Tibial artery (tissue), 4 donors: Measurements from ENCODE around the gene TTYH1.

Source experiments
- DNase-seq, 2 donors: peaks; one replicate each; pipeline ENCODE4 v3.0.0-alpha.2; 2019
- H3K27ac ChIP-seq, 2 donors: fragments of 200-600 bp; sonication (generic) in 1 of 2; 1 replicate in 1 of 2; 2 replicates in 1 of 2; pipeline ENCODE4 v1.5.1; 2018 to 2019; ENCODE audit warnings: mild to moderate bottlenecking in 1 of 2
- H3K27me3 ChIP-seq, 2 donors: fragments of 200-600 bp; sonication (generic) in 1 of 2; one replicate each; pipeline versions ENCODE4 v1.5.1 to v1.6.0; 2016 to 2019
- H3K36me3 ChIP-seq, 3 donors: fragments of 200-600 bp; sonication (generic) in 2 of 3; one replicate each; pipeline ENCODE4 v1.5.1; 2016 to 2019; ENCODE audit warnings: mild to moderate bottlenecking in 2 of 3
- H3K4me1 ChIP-seq, 4 donors: fragments of 200-600 bp; sonication (generic) in 2 of 4; 1 replicate in 3 of 4; 2 replicates in 1 of 4; pipeline ENCODE4 v1.5.1; 2016 to 2019
- H3K4me3 ChIP-seq, 2 donors: fragments of 200-600 bp; sonication (generic) in 1 of 2; 1 replicate in 1 of 2; 2 replicates in 1 of 2; pipeline ENCODE4 v1.5.1; 2018 to 2019; ENCODE audit warnings: mild to moderate bottlenecking in 2 of 2
- H3K9me3 ChIP-seq, 3 donors: fragments of 200-600 bp; sonication (generic) in 1 of 3; one replicate each; pipeline ENCODE4 v1.5.1; 2016 to 2019
- CTCF ChIP-seq, 2 experiments: fragments of 200-600 bp in 1 of 2; fragments of 450-650 bp in 1 of 2; IDR thresholded peaks; one replicate each; pipeline ENCODE4 v1.5.1; 2017 to 2019; ENCODE audit warnings: antibody characterized with exemption in 2 of 2, mild to moderate bottlenecking in 1 of 2, moderate library complexity in 1 of 2
- intact Hi-C: fragments of 100-400 bp; cut with DNase I; formaldehyde crosslinking; loops from one replicate; pipeline ENCODE4 v1.15.0; 2023; ENCODE audit warnings: low total_unique reads

Gene TTYH1

GRCh38 chr19:54383330-54383729 is 31.9 kb upstream of the TTYH1 start:
- peaks cover 0 to 4% (median 0%) of the 10 kb centered on the region in 4 donors for H3K4me1 ChIP-seq
- TF ChIP-seq CTCF (IDR thresholded peaks at IDR 0.05), result no peak
- DNase-seq, result no peak
- no peak overlapping the region for H3K27ac ChIP-seq
- peaks cover 0 to 14% of the 10 kb centered on the region in 2 donors for H3K27me3 ChIP-seq
- no peaks in the 10 kb centered on the region for H3K9me3 ChIP-seq
- intact Hi-C loops, result no loop called here
- H3K4me3 ChIP-seq, result no peak overlapping the region
- no peaks in the 10 kb centered on the region for H3K36me3 ChIP-seq

- DNase-seq, result peak; percentile 26 to 69
These were observed 27.1 kb upstream of the TTYH1 start for GRCh38 chr19:54387991-54388801.

GRCh38 chr19:54388802-54389139 is 26.5 kb upstream of the TTYH1 start:
- H3K36me3 ChIP-seq, result no peaks in the 10 kb centered on the region
- no peaks in the 10 kb centered on the region for H3K9me3 ChIP-seq
- no peak overlapping the region for H3K4me3 ChIP-seq
- intact Hi-C loops, result no loop called here
- no peak for DNase-seq
- H3K4me1 ChIP-seq, result peaks cover 0 to 4% (median 0%) of the 10 kb centered on the region in 4 donors
- no peak for TF ChIP-seq CTCF (IDR thresholded peaks at IDR 0.05)
- H3K27ac ChIP-seq, result no peak overlapping the region
- peaks cover 0 to 50% of the 10 kb centered on the region in 2 donors for H3K27me3 ChIP-seq

More at GRCh38 chr19:54387991-54388801, 27.1 kb upstream of the TTYH1 start:
- intact Hi-C loops, result no loop called here
- no peak for TF ChIP-seq CTCF (IDR thresholded peaks at IDR 0.05)
- no peaks in the 10 kb centered on the region for H3K36me3 ChIP-seq
- no peaks in the 10 kb centered on the region for H3K9me3 ChIP-seq
- no peak overlapping the region for H3K4me3 ChIP-seq
- H3K4me1 ChIP-seq, result peaks cover 0 to 4% (median 0%) of the 10 kb centered on the region in 4 donors
- no peak overlapping the region for H3K27ac ChIP-seq
- H3K27me3 ChIP-seq, result peaks cover 0 to 50% of the 10 kb centered on the region in 2 donors

GRCh38 chr19:54389553-54389952 is 25.7 kb upstream of the TTYH1 start:
- no peak overlapping the region for H3K4me3 ChIP-seq
- no peak for TF ChIP-seq CTCF (IDR thresholded peaks at IDR 0.05)
- intact Hi-C loops, result no loop called here
- peaks cover 0 to 4% (median 0%) of the 10 kb centered on the region in 4 donors for H3K4me1 ChIP-seq
- H3K36me3 ChIP-seq, result no peaks in the 10 kb centered on the region
- no peaks in the 10 kb centered on the region for H3K9me3 ChIP-seq
- peaks cover 0 to 55% of the 10 kb centered on the region in 2 donors for H3K27me3 ChIP-seq
- H3K27ac ChIP-seq, result no peak overlapping the region
- no peak for DNase-seq

GRCh38 chr19:54390942-54391577 is 24.2 kb upstream of the TTYH1 start:
- H3K27ac ChIP-seq, result no peak overlapping the region
- TF ChIP-seq CTCF (IDR thresholded peaks at IDR 0.05), result peak; percentile 52
- peaks cover 0 to 57% of the 10 kb centered on the region in 2 donors for H3K27me3 ChIP-seq
- H3K4me3 ChIP-seq, result no peak overlapping the region
- H3K36me3 ChIP-seq, result no peaks in the 10 kb centered on the region
- intact Hi-C loops, result no loop called here
- no peak for DNase-seq
- peaks cover 0 to 4% (median 0%) of the 10 kb centered on the region in 4 donors for H3K4me1 ChIP-seq
- H3K9me3 ChIP-seq, result no peaks in the 10 kb centered on the region
